ENCODE measurements around the gene NPAS2. TPM values are rescaled to one million over a fixed set of nuclear protein-coding genes. Genes with fewer than 3 reads are reported as not detected.

The NPAS2 gene
- total RNA-seq, 2 donors from 2014 or later, result 3.9 to 11.4 TPM

DNA sequence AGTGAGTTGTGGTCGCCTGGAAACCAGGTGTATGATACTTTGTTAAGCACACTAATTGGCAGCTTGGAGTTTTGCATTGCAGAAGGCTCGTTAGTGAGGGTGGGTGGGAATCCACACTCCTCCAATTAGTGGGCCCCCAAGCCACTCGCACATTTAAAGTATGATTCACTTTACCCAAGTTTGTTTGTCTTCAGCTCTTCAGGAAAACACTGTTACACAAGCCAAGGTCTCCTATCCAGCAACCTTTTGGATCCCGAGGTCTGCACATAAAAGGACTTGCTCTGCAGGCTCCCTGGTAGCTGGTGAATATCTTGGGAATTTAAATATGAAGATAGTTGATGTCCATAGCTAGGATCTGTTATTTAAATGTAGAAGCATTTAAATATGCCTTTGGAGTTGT, 66.1 kb downstream of the NPAS2 start:
- Mint-ChIP-seq H3K9me3 (no peaks in the 10 kb centered on the region), H3K27ac (no peak overlapping the region), H3K4me1 (no peaks in the 10 kb centered on the region), H3K36me3 (ENCODE audit: low read depth) (no peaks in the 10 kb centered on the region), H3K27me3 (no peaks in the 10 kb centered on the region), H3K4me3 (no peak overlapping the region)
- ATAC-seq (replicated peaks), result no peak

DNA sequence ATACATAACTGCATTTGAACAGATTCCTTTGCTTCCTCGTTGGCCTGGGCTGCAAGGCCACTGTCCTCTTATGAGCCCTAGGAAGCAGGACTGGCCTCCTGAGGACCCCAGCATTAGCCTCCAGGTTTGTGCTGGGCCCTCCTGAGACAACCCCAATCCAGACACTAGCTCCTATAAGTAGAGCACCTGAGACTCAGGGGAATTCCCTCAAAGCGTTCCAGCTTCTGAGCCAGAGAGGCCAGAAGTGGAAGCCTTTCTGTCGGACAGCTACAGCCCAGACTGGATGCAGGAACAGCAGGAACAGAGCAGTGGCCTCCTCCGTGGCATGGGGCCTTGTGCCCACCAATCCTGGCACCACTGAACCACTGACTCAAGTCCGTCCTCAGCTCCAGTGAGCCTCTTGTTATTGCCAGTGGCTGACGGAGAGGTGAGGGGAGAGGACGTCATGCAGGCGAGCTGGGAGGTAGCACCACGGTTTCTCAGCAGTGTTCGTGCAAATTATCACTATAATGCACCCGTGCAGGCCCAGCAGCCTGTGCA, 67.2 kb downstream of the NPAS2 start:
- H3K4me1 Mint-ChIP-seq, result no peaks in the 10 kb centered on the region
- no peaks in the 10 kb centered on the region for H3K27me3 Mint-ChIP-seq
- ATAC-seq (replicated peaks), result no peak
- H3K9me3 Mint-ChIP-seq, result no peaks in the 10 kb centered on the region
- H3K36me3 Mint-ChIP-seq (ENCODE audit: low read depth), result no peaks in the 10 kb centered on the region
- H3K27ac Mint-ChIP-seq, result no peak overlapping the region
- no peak overlapping the region for H3K4me3 Mint-ChIP-seq

DNA sequence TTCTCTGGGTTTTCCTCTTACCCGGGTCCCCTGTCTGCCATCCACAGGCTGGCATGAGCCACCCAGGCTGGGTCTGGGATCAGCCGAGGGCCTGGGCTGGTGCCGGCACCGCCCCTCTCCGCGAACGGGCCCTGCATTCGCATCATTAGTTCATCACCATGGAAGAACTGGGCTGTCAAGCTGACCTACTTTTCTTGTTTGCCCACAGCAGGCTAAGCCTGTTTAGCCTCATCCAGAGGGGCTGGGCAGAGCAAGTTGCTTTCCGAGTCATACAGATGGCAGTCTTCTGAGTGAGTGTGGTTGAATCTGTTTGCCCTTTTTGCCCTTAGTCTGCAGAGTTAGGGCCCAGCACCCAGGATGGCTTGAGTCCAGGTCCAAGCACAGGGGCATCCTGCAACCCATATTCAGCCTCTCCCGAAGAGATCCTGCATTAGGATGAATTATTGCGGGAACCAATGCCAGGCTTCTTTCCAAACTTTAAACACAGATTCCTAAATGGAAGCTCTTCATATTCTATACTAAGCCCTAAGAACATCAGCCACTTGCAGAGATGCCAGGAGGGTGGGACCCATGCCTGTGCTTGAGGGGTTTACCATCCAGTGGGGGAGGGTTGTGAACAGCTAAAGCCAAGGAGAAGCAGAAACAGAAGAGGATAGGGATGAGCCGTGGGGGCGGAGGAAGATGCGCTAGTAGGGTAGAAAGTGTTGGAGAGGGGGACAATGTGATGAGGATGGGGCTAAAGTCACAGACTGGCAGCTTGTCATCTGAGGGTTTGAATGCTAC, 68.0 kb downstream of the NPAS2 start:
- no peaks in the 10 kb centered on the region for H3K4me1 Mint-ChIP-seq
- no peak overlapping the region for H3K27ac Mint-ChIP-seq
- no peaks in the 10 kb centered on the region for H3K27me3 Mint-ChIP-seq
- no peaks in the 10 kb centered on the region for H3K9me3 Mint-ChIP-seq
- H3K4me3 Mint-ChIP-seq, result no peak overlapping the region
- no peaks in the 10 kb centered on the region for H3K36me3 Mint-ChIP-seq (ENCODE audit: low read depth)
- ATAC-seq (replicated peaks), result no peak

DNA sequence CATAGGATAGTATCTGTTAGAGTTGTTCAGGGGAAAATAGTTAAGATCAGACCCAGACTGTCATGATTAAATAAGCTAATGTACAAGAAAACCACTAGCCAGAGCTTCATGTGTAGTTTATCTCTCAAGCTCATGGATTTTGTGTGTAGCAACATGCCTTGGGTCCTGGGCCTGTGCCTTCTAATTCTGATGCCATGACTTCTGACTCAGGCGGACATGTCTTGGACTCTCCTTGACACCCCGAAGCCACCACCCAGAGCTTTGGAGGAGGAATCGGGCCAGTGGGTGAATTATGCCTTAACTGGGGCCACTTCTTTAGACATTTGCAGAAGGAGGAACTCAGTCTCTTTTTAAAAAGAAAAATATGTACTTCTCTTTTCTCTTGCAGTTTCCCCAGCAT, 68.7 kb downstream of the NPAS2 start:
- H3K4me3 Mint-ChIP-seq, result no peak overlapping the region
- ATAC-seq (replicated peaks), result no peak
- no peaks in the 10 kb centered on the region for H3K4me1 Mint-ChIP-seq
- no peak overlapping the region for H3K27ac Mint-ChIP-seq
- H3K36me3 Mint-ChIP-seq (ENCODE audit: low read depth), result no peaks in the 10 kb centered on the region
- H3K9me3 Mint-ChIP-seq, result no peaks in the 10 kb centered on the region
- no peaks in the 10 kb centered on the region for H3K27me3 Mint-ChIP-seq

DNA sequence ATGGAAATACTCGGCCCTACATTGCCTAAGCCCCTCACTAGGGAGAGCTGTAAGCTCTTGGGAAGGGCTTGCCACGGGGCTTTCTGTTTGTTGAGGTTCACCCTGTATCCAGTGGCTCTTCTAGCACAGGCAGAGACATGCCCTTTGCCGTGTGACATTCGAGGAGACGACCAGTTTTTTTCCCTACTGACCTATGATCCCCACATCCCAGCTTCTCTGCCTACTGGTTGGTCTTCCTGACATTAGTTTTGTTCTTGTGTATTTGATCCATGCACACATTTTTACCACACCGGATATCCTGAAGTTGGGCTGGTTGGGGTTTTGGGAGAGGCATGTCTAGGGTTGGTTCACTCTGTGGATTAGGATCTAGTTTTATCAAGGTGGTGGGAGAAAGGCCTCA, 69.3 kb downstream of the NPAS2 start:
- Mint-ChIP-seq H3K27me3 (no peaks in the 10 kb centered on the region), H3K27ac (no peak overlapping the region), H3K36me3 (ENCODE audit: low read depth) (no peaks in the 10 kb centered on the region), H3K4me3 (no peak overlapping the region), H3K4me1 (no peaks in the 10 kb centered on the region), H3K9me3 (no peaks in the 10 kb centered on the region)
- ATAC-seq (replicated peaks), result no peak

DNA sequence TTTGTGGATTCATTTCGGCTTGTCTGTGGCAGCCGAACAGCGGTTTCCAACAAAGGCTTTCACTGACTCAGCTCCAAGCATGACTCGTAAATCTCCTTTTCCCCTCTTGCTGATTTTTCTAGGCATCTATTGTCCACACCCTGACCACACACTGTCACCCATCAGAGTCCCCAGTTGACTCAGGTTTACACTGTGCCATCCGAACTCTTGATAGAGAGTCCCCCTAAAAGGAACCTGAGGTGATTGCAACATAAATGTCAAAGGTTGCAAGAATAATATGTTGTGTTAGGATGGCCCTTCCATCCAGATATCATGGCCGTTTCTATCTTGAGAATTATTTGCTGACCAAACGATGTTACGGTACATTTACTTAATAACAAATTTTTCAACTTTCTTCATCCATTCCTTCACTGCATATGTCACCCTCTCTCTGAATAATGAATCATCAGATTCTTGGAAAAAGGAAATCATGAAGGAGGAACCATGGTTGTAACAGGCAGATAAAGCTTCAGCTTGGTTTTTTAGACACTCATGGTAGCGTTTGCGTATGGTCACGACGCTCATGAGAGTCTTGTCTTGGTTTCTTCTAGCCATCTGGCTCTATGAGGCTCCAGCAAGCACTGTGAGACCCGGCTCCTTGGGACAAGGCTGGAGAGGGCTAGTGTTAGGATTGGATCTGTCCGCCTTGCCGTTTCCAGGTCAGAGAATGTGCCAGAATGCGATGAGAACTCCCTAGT, 72.1 kb downstream of the NPAS2 start:
- no peak overlapping the region for H3K27ac Mint-ChIP-seq
- H3K27me3 Mint-ChIP-seq, result no peaks in the 10 kb centered on the region
- H3K4me3 Mint-ChIP-seq, result no peak overlapping the region
- no peak for ATAC-seq (replicated peaks)
- no peaks in the 10 kb centered on the region for H3K9me3 Mint-ChIP-seq
- H3K36me3 Mint-ChIP-seq (ENCODE audit: low read depth), result no peaks in the 10 kb centered on the region
- H3K4me1 Mint-ChIP-seq, result no peaks in the 10 kb centered on the region

DNA sequence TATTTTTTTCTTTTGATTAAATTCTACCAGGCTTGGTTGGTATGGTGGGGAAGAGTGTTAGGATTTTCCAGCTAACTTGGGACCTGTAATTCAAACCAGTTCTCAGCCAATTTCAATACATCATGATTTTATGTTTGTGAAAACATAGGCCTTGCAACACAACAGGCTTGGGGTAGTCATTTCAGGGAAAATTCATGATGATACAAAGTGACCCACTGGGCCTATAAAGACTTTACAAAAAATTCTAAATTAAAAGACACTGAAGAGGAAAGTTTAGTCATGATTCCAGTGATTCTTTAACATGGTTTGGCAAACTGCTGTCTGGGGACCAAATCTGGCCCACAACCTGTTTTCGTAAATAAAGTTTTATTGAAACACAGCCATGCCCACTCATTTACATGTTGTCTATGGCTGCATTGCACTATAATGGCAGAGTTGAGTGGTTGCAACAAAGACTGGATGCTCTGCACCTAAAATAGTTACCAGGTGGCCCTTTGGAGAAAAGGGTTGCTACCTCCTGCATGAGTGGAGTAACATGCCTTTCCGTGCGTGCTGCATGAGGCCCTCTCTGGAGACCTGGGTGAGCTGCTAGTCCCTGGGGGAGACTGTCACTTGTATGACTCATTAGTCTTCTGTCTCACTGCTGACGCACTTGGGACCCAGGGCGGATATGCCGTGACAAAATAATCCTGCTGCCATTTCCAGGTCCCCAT, 73.6 kb downstream of the NPAS2 start:
- H3K4me3 Mint-ChIP-seq, result no peak overlapping the region
- H3K4me1 Mint-ChIP-seq, result no peaks in the 10 kb centered on the region
- H3K27ac Mint-ChIP-seq, result no peak overlapping the region
- ATAC-seq (replicated peaks), result no peak
- H3K27me3 Mint-ChIP-seq, result no peaks in the 10 kb centered on the region
- H3K36me3 Mint-ChIP-seq (ENCODE audit: low read depth), result no peaks in the 10 kb centered on the region
- H3K9me3 Mint-ChIP-seq, result no peaks in the 10 kb centered on the region

DNA sequence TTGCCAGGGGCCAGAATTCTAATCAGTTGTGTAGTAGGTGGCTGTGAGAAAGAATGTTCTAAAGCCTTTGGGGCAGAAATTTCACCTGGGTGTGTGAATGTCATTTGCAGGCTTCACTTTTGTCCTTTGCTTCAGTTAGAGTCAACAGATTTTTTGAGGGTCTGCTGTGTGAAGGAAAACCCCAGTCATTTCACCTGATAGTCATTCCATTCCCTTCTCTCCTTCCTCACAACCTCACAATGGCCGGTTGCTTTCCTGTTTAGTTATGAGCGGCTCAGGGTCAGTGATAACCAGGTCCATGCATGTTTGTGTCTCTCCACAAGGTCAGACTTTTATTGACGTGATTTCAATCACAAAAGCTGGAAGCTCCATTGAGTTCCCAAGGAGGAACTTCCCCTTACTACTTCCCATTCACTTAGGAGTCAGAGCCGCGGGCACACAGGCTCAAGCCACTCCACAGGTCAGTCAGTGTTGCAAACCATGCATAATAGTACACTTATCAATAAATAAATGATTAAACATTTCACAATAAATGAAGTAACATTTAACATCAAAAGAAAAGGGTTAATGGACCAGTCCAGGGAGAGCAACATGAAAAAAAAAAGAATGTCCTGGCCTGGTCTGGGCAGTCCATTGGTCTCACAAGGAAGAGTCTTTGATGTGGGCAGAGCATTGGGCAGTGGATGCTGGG, 74.3 kb downstream of the NPAS2 start:
- no peaks in the 10 kb centered on the region for H3K27me3 Mint-ChIP-seq
- H3K27ac Mint-ChIP-seq, result no peak overlapping the region
- no peaks in the 10 kb centered on the region for H3K36me3 Mint-ChIP-seq (ENCODE audit: low read depth)
- ATAC-seq (replicated peaks), result no peak
- no peak overlapping the region for H3K4me3 Mint-ChIP-seq
- H3K9me3 Mint-ChIP-seq, result no peaks in the 10 kb centered on the region
- H3K4me1 Mint-ChIP-seq, result no peaks in the 10 kb centered on the region

DNA sequence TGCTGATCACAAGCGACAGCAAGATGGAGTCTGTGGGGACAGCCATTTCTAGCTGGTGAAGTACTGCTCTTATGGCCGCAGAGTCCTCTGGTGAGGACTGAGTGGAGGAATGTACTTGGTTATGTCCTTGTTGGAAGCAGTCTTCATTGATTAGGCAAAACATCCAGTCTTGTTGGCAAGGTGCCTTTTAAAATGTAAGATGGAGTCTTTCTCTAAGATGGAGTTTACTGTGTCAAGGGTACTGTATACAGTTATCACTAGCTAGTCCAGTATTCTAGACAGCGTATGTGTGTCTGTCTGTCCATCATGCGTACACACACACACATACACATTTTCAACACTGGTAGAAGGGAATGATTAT, 74.8 kb downstream of the NPAS2 start:
- H3K9me3 Mint-ChIP-seq, result no peaks in the 10 kb centered on the region
- ATAC-seq (replicated peaks), result no peak
- no peaks in the 10 kb centered on the region for H3K4me1 Mint-ChIP-seq
- H3K36me3 Mint-ChIP-seq (ENCODE audit: low read depth), result no peaks in the 10 kb centered on the region
- H3K4me3 Mint-ChIP-seq, result no peak overlapping the region
- H3K27me3 Mint-ChIP-seq, result no peaks in the 10 kb centered on the region
- H3K27ac Mint-ChIP-seq, result no peak overlapping the region

DNA sequence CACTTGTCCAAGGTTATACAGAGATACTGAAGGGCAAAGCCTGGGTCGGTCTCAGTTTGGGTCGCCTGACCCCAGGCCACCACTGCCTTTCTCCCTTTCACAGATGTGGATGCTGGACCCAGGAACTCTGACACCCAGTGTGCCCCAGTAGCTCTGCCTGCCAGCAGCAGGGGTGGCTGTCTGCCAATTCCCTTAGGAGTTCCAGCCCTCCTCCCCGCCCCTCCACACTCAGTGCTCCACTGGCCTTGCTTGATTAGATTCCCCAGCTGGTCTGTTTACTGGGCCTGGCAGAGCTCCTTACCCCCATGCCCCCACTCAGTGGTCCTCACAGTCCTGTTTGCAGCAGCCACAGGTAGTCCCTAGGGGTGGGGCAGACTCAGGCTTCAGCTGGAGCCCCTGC, 75.5 kb downstream of the NPAS2 start:
- H3K27ac Mint-ChIP-seq, result no peak overlapping the region
- H3K9me3 Mint-ChIP-seq, result no peaks in the 10 kb centered on the region
- no peaks in the 10 kb centered on the region for H3K27me3 Mint-ChIP-seq
- no peak for ATAC-seq (replicated peaks)
- no peaks in the 10 kb centered on the region for H3K4me1 Mint-ChIP-seq
- H3K36me3 Mint-ChIP-seq (ENCODE audit: low read depth), result no peaks in the 10 kb centered on the region
- no peak overlapping the region for H3K4me3 Mint-ChIP-seq

DNA sequence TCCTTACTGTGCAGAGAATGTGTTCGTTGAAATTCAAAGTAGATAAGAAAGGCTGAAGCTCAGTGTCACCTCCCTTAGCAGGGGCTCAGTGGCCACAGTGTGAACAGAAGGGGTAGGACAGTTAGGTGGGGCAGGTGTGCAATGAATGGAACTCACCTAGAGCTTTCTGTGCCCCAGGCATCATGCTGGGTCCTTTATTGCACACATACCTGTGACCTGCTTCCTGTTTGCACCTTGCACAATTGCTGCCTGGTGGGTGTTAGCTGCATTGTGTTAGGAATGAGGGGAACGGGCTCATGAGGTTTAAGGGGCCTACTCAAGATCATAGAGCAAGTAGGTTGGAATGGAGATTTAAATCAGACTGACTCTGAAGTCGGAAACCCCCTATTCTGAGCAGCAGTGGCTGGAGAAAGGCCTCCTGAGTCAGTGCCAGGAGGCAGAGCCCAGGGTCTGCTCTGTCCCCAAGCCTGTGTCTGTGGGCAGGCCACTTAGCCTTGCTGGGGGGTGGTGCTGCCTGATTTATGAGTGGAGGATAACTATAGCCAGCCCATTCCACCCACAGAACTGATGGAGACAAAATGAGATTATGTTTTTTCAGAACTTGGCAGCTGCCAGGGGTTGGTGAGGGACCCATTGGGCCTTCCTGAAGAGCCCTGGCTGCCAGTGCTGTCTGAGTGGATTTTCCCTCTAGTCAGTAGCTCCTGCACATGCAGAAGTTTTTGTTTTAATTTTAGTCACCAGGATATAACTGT, 76.2 kb downstream of the NPAS2 start:
- no peak overlapping the region for H3K27ac Mint-ChIP-seq
- no peaks in the 10 kb centered on the region for H3K27me3 Mint-ChIP-seq
- H3K36me3 Mint-ChIP-seq (ENCODE audit: low read depth), result no peaks in the 10 kb centered on the region
- no peak for ATAC-seq (replicated peaks)
- H3K9me3 Mint-ChIP-seq, result no peaks in the 10 kb centered on the region
- H3K4me3 Mint-ChIP-seq, result no peak overlapping the region
- no peaks in the 10 kb centered on the region for H3K4me1 Mint-ChIP-seq

DNA sequence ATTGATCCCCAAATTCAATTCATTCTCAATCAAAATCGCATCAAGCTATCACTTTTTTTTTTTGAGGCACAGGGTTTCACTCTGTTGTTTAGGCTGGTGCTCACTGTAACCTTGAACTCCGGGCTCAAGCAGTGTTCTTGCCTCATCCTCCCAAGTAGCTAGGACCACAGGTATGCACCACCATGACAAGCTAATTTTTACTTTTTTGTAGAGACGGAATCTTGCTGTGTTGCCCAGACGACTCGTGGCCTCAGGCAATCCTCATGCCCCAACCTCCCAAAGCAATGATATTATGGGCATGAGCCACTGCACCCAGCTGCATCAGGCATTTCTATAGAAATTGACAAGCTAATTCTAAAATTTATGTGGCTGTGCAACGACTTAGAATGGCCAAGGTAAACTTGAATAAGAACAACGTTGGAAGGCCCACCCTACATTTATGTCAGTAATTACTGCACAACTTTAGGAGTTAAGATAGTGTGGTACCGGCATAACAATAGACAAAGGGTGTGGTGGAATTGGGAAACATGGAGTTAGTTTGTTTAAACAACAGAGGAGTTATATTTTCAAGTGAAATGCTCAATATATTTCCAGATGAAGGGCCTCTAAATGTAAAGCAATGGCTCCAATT, 78.2 kb downstream of the NPAS2 start:
- H3K9me3 Mint-ChIP-seq, result no peaks in the 10 kb centered on the region
- no peaks in the 10 kb centered on the region for H3K36me3 Mint-ChIP-seq (ENCODE audit: low read depth)
- H3K27ac Mint-ChIP-seq, result no peak overlapping the region
- no peak for ATAC-seq (replicated peaks)
- no peaks in the 10 kb centered on the region for H3K4me1 Mint-ChIP-seq
- H3K27me3 Mint-ChIP-seq, result no peaks in the 10 kb centered on the region
- no peak overlapping the region for H3K4me3 Mint-ChIP-seq

DNA sequence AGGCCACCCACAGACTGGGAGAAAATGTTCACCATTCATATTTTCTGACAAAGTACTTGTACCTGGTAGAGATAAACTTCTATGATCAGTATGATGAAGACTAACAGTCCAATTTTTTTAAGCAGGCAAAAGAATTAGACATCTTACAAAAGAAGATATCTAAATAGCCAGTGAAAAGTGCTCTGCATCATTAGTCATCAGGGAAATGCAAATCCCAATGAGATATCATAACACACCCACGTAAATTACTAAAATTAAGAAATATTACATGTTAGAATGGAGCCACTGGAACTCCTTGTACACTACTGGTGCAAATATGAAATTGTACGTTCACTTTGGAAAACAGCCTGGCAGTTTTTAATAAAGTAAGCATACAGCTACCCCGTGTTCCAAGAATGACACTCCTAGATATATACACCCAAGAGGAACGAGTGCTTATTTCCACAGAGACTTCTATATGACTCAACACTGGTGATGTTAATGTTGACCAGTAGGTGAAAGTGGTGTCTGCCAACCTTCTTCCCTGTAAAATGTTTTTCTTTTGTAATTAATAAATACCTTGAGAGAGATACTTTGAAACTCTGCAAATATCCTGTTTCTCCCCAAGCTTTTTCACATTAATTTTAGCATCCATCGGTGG, 80.3 kb downstream of the NPAS2 start:
- no peak overlapping the region for H3K27ac Mint-ChIP-seq
- no peaks in the 10 kb centered on the region for H3K4me1 Mint-ChIP-seq
- ATAC-seq (replicated peaks), result no peak
- H3K27me3 Mint-ChIP-seq, result no peaks in the 10 kb centered on the region
- no peaks in the 10 kb centered on the region for H3K9me3 Mint-ChIP-seq
- no peak overlapping the region for H3K4me3 Mint-ChIP-seq
- H3K36me3 Mint-ChIP-seq (ENCODE audit: low read depth), result no peaks in the 10 kb centered on the region

All from activated T-helper 17 cell treated with anti-CD3 and anti-CD28 coated beads, Interleukin-2, amount 50 U/mL, for 72 hours (primary cell).